GM12878 (cell line): ENCODE measurements around the gene COL8A2. TPM values are rescaled to one million over a fixed set of nuclear protein-coding genes. Genes with fewer than 3 reads are reported as not detected.

Experiments used
- BRCA1 ChIP-seq: IDR thresholded peaks from 2 replicates; pipeline ENCODE4 v1.6.1; 2011; ENCODE audit warnings: low read depth, low read length, improper control_type of control experiment
- CREM ChIP-seq: IDR thresholded peaks from 2 replicates; pipeline ENCODE4 v1.6.1; 2014; ENCODE audit warnings: antibody characterized with exemption, low read depth
- DPF2 ChIP-seq: fragments of 450-650 bp; IDR thresholded peaks from 2 replicates; pipeline ENCODE4 v1.6.1; 2017; ENCODE audit warnings: mild to moderate bottlenecking
- GATAD2B ChIP-seq: fragments of 450-650 bp; conservative IDR thresholded peaks from 2 replicates; pipeline ENCODE4 v1.6.1; 2017; ENCODE audit warnings: low read depth, mild to moderate bottlenecking, moderate library complexity
- KLF5 ChIP-seq: fragments of 450-650 bp; IDR thresholded peaks from 2 replicates; pipeline ENCODE4 v1.6.1; 2014; ENCODE audit warnings: mild to moderate bottlenecking; ENCODE audit not compliant: partially characterized antibody
- LARP7 ChIP-seq: fragments of 450-650 bp; IDR thresholded peaks from 2 replicates; pipeline ENCODE4 v1.6.1; 2017; ENCODE audit warnings: mild to moderate bottlenecking
- MEF2B ChIP-seq: fragments of 450-650 bp; IDR thresholded peaks from 2 replicates; pipeline ENCODE4 v1.6.1; 2018; ENCODE audit warnings: mild to moderate bottlenecking, moderate library complexity; ENCODE audit not compliant: partially characterized antibody, poor library complexity, severe bottlenecking
- PAX5 ChIP-seq: IDR thresholded peaks from 2 replicates; pipeline ENCODE4 v1.6.1; 2011; ENCODE audit warnings: low read depth, low read length, borderline replicate concordance
- POU2F2 ChIP-seq: IDR thresholded peaks from 3 replicates; pipeline ENCODE4 v1.6.1; 2011; ENCODE audit warnings: low read depth, mild to moderate bottlenecking, low read length, borderline replicate concordance
- SMC3 ChIP-seq: IDR thresholded peaks from 2 replicates; pipeline ENCODE4 v1.6.1; 2011; ENCODE audit warnings: low read length, improper control_type of control experiment, borderline replicate concordance
- TARDBP ChIP-seq: IDR thresholded peaks from 2 replicates; pipeline ENCODE4 v1.6.1; 2016; ENCODE audit warnings: borderline replicate concordance
- polyA plus RNA-seq, 11 experiments: library from polyadenylated mRNA; depleted of rRNA in 4 of 11; unstranded in 6 of 11; stranded (reverse) in 5 of 11; fragments of >200 nt; fragmentation: Nextera tagmentation in 4 of 11; fragmentation: Illumina TruSeq in 1 of 11; extraction: Ambion mirVana in 4 of 11; extraction: Trizol in 1 of 11; gene quantifications; 1 replicate in 1 of 11; 2 replicates in 10 of 11; pipeline versions ENCODE4 v1.2.1 to v1.2.3, GENCODE V29; 2011 to 2016; ENCODE audit warnings: inconsistent platforms in 2 of 11, missing spikeins in 2 of 11, low read depth in 1 of 11
- total RNA-seq, 4 experiments: library from RNA; depleted of rRNA in 3 of 4; stranded (reverse); fragments of >200 nt in 3 of 4; fragmentation: Illumina TruSeq in 1 of 4; extraction: Trizol in 1 of 4; gene quantifications; 2 replicates each; pipeline versions ENCODE4 v1.2.1 to v1.2.3, GENCODE V29; 2013 to 2021
- TF ChIP-seq, protein P1 (sequence below): IDR thresholded peaks from 2 replicates; pipeline ENCODE4 v1.6.1; 2012; ENCODE audit warnings: mild to moderate bottlenecking, low read depth, low read length
- TF ChIP-seq, protein P2 (sequence below): fragments of 450-650 bp; IDR thresholded peaks from 2 replicates; pipeline ENCODE4 v1.6.1; 2017; ENCODE audit warnings: borderline replicate concordance

Gene COL8A2
- total and polyA plus RNA-seq, 10 of the 15 experiments (the other 5 are each of a cell fraction or from before 2014, with no cell fraction given) = 0.01 TPM; not detected in 9

DNA sequence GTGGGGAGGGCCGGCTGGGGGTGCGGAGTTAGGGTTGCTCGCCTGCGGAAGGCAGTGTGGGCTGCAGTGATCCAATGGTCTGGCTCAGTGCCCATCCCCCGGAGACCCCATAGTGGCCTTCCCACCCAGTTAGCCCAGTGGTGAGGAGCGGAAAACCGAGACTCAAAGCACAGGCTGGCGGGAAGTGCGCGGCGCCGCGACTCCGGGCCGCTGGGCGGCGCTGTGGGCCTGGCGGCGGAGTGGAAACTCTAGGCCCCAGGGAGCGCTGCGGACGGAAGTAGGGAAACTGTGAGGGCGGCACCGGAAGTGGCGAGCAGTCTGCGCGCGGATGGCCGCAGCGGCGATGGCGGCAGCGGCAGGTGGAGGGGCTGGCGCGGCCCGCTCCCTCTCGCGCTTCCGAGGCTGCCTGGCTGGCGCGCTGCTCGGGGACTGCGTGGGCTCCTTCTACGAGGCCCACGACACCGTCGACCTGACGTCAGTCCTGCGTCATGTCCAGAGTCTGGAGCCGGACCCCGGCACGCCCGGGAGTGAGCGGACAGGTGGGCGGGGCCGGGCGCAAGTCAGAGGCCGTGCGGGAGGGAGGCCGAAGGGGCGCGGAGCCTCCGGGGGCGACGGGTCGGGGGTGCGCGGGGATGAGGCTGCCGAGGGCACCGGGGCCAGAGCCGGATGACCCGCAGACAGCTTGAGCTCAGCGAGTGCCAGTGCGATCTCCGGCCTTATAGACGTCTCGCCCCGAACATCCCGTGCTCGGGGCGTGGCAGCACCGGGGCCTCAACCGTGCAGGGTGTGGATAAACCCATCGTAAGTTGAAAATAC, 36.2 kb downstream of the COL8A2 start, which contains the start of gene ADPRS (continued):
- TF ChIP-seq, protein P1, sequence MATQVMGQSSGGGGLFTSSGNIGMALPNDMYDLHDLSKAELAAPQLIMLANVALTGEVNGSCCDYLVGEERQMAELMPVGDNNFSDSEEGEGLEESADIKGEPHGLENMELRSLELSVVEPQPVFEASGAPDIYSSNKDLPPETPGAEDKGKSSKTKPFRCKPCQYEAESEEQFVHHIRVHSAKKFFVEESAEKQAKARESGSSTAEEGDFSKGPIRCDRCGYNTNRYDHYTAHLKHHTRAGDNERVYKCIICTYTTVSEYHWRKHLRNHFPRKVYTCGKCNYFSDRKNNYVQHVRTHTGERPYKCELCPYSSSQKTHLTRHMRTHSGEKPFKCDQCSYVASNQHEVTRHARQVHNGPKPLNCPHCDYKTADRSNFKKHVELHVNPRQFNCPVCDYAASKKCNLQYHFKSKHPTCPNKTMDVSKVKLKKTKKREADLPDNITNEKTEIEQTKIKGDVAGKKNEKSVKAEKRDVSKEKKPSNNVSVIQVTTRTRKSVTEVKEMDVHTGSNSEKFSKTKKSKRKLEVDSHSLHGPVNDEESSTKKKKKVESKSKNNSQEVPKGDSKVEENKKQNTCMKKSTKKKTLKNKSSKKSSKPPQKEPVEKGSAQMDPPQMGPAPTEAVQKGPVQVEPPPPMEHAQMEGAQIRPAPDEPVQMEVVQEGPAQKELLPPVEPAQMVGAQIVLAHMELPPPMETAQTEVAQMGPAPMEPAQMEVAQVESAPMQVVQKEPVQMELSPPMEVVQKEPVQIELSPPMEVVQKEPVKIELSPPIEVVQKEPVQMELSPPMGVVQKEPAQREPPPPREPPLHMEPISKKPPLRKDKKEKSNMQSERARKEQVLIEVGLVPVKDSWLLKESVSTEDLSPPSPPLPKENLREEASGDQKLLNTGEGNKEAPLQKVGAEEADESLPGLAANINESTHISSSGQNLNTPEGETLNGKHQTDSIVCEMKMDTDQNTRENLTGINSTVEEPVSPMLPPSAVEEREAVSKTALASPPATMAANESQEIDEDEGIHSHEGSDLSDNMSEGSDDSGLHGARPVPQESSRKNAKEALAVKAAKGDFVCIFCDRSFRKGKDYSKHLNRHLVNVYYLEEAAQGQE = peak; percentile 41; the same call in 1 of the 2 replicates
- TF ChIP-seq PAX5 (no peak), TARDBP (peak; percentile 76; the same call in 1 of the 2 replicates), SMC3 (peak; percentile 60), KLF5 (peak; percentile 73), LARP7 (peak; percentile 99), CREM (peak; percentile 95), BRCA1 (no peak), DPF2 (peak; percentile 74), POU2F2 (peak; percentile 94), GATAD2B (peak; percentile 89), MEF2B (peak; percentile 78)
- TF ChIP-seq, protein P2, sequence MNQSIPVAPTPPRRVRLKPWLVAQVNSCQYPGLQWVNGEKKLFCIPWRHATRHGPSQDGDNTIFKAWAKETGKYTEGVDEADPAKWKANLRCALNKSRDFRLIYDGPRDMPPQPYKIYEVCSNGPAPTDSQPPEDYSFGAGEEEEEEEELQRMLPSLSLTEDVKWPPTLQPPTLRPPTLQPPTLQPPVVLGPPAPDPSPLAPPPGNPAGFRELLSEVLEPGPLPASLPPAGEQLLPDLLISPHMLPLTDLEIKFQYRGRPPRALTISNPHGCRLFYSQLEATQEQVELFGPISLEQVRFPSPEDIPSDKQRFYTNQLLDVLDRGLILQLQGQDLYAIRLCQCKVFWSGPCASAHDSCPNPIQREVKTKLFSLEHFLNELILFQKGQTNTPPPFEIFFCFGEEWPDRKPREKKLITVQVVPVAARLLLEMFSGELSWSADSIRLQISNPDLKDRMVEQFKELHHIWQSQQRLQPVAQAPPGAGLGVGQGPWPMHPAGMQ = no peak
- TF ChIP-seq, all 136 proteins: peak for 69
